K562 (cell line): Measurements from ENCODE around the gene TTC27. TPM values are rescaled to one million over a fixed set of nuclear protein-coding genes. Genes with fewer than 3 reads are reported as not detected.

Experiments
- ATAC-seq: fragments of 200-7000 bp; cut with Tn5 transposase; 3 replicates; pipeline ENCODE4 v1.9.1; 2020; ENCODE audit warnings: moderate library complexity
- BruUV-seq: library from RNA; stranded (reverse); fragments of 400-500 nt; replicated peaks from 2 replicates; lab custom pipeline; 2021; lab: Mats Ljungman, UMichigan
- CTCF ChIA-PET: fragments of 300-600 bp; formaldehyde crosslinking; extraction: SDS; loops from one replicate; lab custom pipeline; 2021; ENCODE audit warnings: low intra/inter-chr PET ratio; lab: Yijun Ruan, JAX
- POLR2A ChIA-PET: fragments of 300-600, 350-650 bp; sonication (Branson Sonifier 250); formaldehyde crosslinking; extraction: SDS; loops from one replicate; lab custom pipeline; 2021; ENCODE audit warnings: antibody characterized with exemption, inconsistent platforms; lab: Yijun Ruan, JAX
- DNase-seq, 4 experiments: peaks; one replicate each; pipeline versions ENCODE4 v3.0.0 to v3.0.0-alpha.2; 2011 to 2018; ENCODE audit warnings: low spot score in 3 of 4, mixed read lengths in 3 of 4; ENCODE audit errors: extremely low read depth in 1 of 4
- FAIRE-seq: peaks from 2 replicates; lab custom pipeline; 2011; peaks lifted over from hg19 to GRCh38; lab: Jason Lieb, UNC
- H2AFZ ChIP-seq: 2 replicates; pipeline ENCODE4 v1.6.0; 2011; ENCODE audit warnings: low read depth, low read length, control low read depth, inconsistent platforms
- H3K27ac ChIP-seq: fragments of 200-600 bp; 3 replicates; pipeline ENCODE4 v1.8.0; 2011; ENCODE audit warnings: low read depth, mild to moderate bottlenecking, control low read depth, inconsistent platforms, low read length, moderate library complexity, mixed read lengths; ENCODE audit errors: extremely low read depth
- H3K27me3 ChIP-seq, 2 experiments: fragments of 300-600 bp in 1 of 2; 2 replicates in 1 of 2; 3 replicates in 1 of 2; pipeline versions ENCODE4 v1.6.0 to v1.8.0; 2011; ENCODE audit warnings: inconsistent platforms in 2 of 2, low read length in 2 of 2, mild to moderate bottlenecking in 1 of 2, mixed read lengths in 1 of 2, moderate library complexity in 1 of 2; ENCODE audit not compliant: control insufficient read depth in 2 of 2, insufficient read depth in 2 of 2
- H3K36me3 ChIP-seq: fragments of 300-600 bp; 3 replicates; pipeline ENCODE4 v1.8.0; 2011; ENCODE audit warnings: mild to moderate bottlenecking, low read length, inconsistent platforms; ENCODE audit not compliant: control insufficient read depth, insufficient read depth
- H3K4me1 ChIP-seq, 2 experiments: fragments of 200-600 bp in 1 of 2; replicated peaks in 1 of 2; 2 replicates in 1 of 2; 3 replicates in 1 of 2; pipeline versions ENCODE4 v1.5.1 to v1.8.0; 2011; ENCODE audit warnings: inconsistent platforms in 2 of 2, low read length in 2 of 2, mild to moderate bottlenecking in 1 of 2, mixed read lengths in 1 of 2, moderate library complexity in 1 of 2; ENCODE audit not compliant: control insufficient read depth in 2 of 2, insufficient read depth in 2 of 2
- H3K4me2 ChIP-seq: 2 replicates; pipeline ENCODE4 v1.6.1; 2011; ENCODE audit warnings: low read length, control low read depth, inconsistent platforms, mixed read lengths; ENCODE audit not compliant: insufficient read depth
- H3K4me3 ChIP-seq: fragments of 200-600 bp; sonication (generic), shearing (Covaris generic); 2 replicates; pipeline ENCODE4 v1.5.1; 2016; ENCODE audit warnings: control low read depth, inconsistent platforms
- H3K79me2 ChIP-seq: fragments of 200-600 bp; 3 replicates; pipeline ENCODE4 v1.8.0; 2011; ENCODE audit warnings: low read length, inconsistent platforms; ENCODE audit not compliant: control insufficient read depth, insufficient read depth
- H3K9ac ChIP-seq, 2 experiments: 2 replicates each; pipeline versions ENCODE4 v1.6.0 to v1.6.1; 2011; ENCODE audit warnings: low read depth in 2 of 2, low read length in 2 of 2, control low read depth in 1 of 2, inconsistent platforms in 1 of 2, mild to moderate bottlenecking in 1 of 2, mixed read lengths in 1 of 2; ENCODE audit not compliant: insufficient read depth in 1 of 2
- H3K9me1 ChIP-seq: one replicate; pipeline ENCODE4 v1.6.0; 2011; ENCODE audit warnings: inconsistent platforms, mild to moderate bottlenecking, low read length, moderate library complexity; ENCODE audit not compliant: control insufficient read depth, insufficient read depth
- H3K9me3 ChIP-seq: replicated peaks from 2 replicates; pipeline ENCODE4 v1.5.1; 2011; ENCODE audit warnings: low read depth, low read length, inconsistent platforms; ENCODE audit not compliant: control insufficient read depth, insufficient read depth
- H4K20me1 ChIP-seq: replicated peaks from 2 replicates; pipeline ENCODE4 v1.6.1; 2011; ENCODE audit warnings: low read length, inconsistent platforms, mixed read lengths; ENCODE audit not compliant: control insufficient read depth, insufficient read depth
- ETV6 ChIP-seq, 3 experiments: fragments of 150-350 bp in 1 of 3; sonication (generic) in 1 of 3; formaldehyde crosslinking in 1 of 3; IDR thresholded peaks; 2 replicates each; pipeline versions ENCODE4 v1.6.1 to v1.8.0; 2014 to 2022; ENCODE audit warnings: borderline replicate concordance in 2 of 3, low read depth in 2 of 3, antibody characterized with exemption in 1 of 3, low read length in 1 of 3, mild to moderate bottlenecking in 1 of 3, missing genetic modification reagents in 1 of 3
- FOS ChIP-seq: IDR thresholded peaks from 3 replicates; pipeline ENCODE4 v1.6.1; 2011; ENCODE audit not compliant: insufficient read length; ENCODE audit errors: extremely low read depth
- GABPA ChIP-seq: fragments of 200-800 bp; sonication (Bioruptor generic); conservative IDR thresholded peaks from 2 replicates; pipeline ENCODE4 v1.6.1; 2016; ENCODE audit warnings: low read depth, missing genetic modification characterization, missing compliant biosample characterization
- GTF2E2 ChIP-seq: fragments of 200-800 bp; sonication (Bioruptor generic); IDR thresholded peaks from 2 replicates; pipeline ENCODE4 v1.6.1; 2016; ENCODE audit warnings: missing genetic modification characterization, missing compliant biosample characterization
- MEF2D ChIP-seq: conservative IDR thresholded peaks from 2 replicates; pipeline ENCODE4 v1.6.1; 2016; ENCODE audit warnings: low read depth, missing genetic modification characterization, missing compliant biosample characterization
- NFIC ChIP-seq: fragments of 450-650 bp; IDR thresholded peaks from 2 replicates; pipeline ENCODE4 v1.6.1; 2017; ENCODE audit warnings: mild to moderate bottlenecking, inconsistent platforms
- POLR2H ChIP-seq: IDR thresholded peaks from 2 replicates; pipeline ENCODE4 v1.6.1; 2016; ENCODE audit warnings: missing genetic modification characterization, low read depth, mild to moderate bottlenecking, control low read depth, missing compliant biosample characterization, moderate library complexity
- RFX1 ChIP-seq: fragments of 450-650 bp; IDR thresholded peaks from 2 replicates; pipeline ENCODE4 v1.6.1; 2016; ENCODE audit warnings: mild to moderate bottlenecking, moderate library complexity
- SMAD2 ChIP-seq: fragments of 150-350 bp; IDR thresholded peaks from 2 replicates; pipeline ENCODE4 v1.6.1; 2014; ENCODE audit warnings: low read depth, mild to moderate bottlenecking, low read length
- SMC3 ChIP-seq: conservative IDR thresholded peaks from 2 replicates; pipeline ENCODE4 v1.6.1; 2011; ENCODE audit warnings: low read depth, low read length, improper control_type of control experiment; ENCODE audit not compliant: insufficient read depth
- SPI1 ChIP-seq: IDR thresholded peaks from 2 replicates; pipeline ENCODE4 v1.6.1; 2011; ENCODE audit warnings: low read depth, low read length, control low read depth, borderline replicate concordance
- YBX1 ChIP-seq: fragments of 450-650 bp; IDR thresholded peaks from 2 replicates; pipeline ENCODE4 v1.7.1; 2016; ENCODE audit warnings: mild to moderate bottlenecking
- ZNF431 ChIP-seq: sonication (generic); formaldehyde crosslinking; IDR thresholded peaks from 2 replicates; pipeline ENCODE4 v1.8.0; 2022; ENCODE audit warnings: mild to moderate bottlenecking, missing genetic modification reagents
- ZNF445 ChIP-seq: fragments of 250-450 bp; sonication (Bioruptor Pico); IDR thresholded peaks from 2 replicates; pipeline ENCODE4 v1.4.0; 2020; ENCODE audit warnings: low read depth, mild to moderate bottlenecking, moderate library complexity
- WGBS: fragments of 100-300 bp; shearing (Covaris generic); methylation state at CpG from one replicate; pipeline ENCODE4 v1.1.6; 2016; ENCODE audit warnings: low coverage, mixed read lengths; ENCODE audit not compliant: insufficient coverage; ENCODE audit errors: missing lambda C conversion rate; 5-methylcytosine and 5-hydroxymethylcytosine counted together
- in situ Hi-C: fragments of 300-500 bp; cut with MboI; formaldehyde crosslinking; loops from 4 replicates; pipeline ENCODE4 v1.15.0; 2018; ENCODE audit warnings: inconsistent platforms, mixed read lengths
- intact Hi-C: fragments of 100-400 bp; cut with micrococcal nuclease; formaldehyde crosslinking; loops from 2 replicates; pipeline ENCODE4 v1.14.2; 2022
- polyA plus RNA-seq, 8 experiments: library from polyadenylated mRNA; depleted of rRNA in 4 of 8; stranded (reverse) in 5 of 8; unstranded in 3 of 8; fragments of >200 nt; fragmentation: Nextera tagmentation in 2 of 8; fragmentation: Illumina TruSeq in 1 of 8; extraction: Ambion mirVana in 2 of 8; extraction: Trizol in 1 of 8; gene quantifications; 2 replicates each; pipeline versions ENCODE4 v1.2.1 to v1.2.3, GENCODE V29; 2011 to 2014; ENCODE audit warnings: inconsistent platforms in 1 of 8, missing spikeins in 1 of 8
- total RNA-seq, 7 experiments: library from RNA; depleted of rRNA in 6 of 7; stranded (reverse); fragments of >200 nt in 6 of 7; fragmentation: Illumina TruSeq in 2 of 7; extraction: Trizol in 2 of 7; gene quantifications; 2 replicates each; pipeline versions ENCODE4 v1.2.1 to v1.2.3, GENCODE V29; 2011 to 2021; ENCODE audit warnings: low replicate concordance in 1 of 7
- TF ChIP-seq, protein P1 (sequence below): IDR thresholded peaks from 3 replicates; pipeline ENCODE4 v1.6.1; 2011; ENCODE audit warnings: borderline replicate concordance, mild to moderate bottlenecking, moderate library complexity; ENCODE audit not compliant: insufficient read length; ENCODE audit errors: extremely low read depth
- TF ChIP-seq, protein P2 (sequence below): fragments of 450-650 bp; formaldehyde crosslinking; IDR thresholded peaks from 2 replicates; pipeline ENCODE4 v1.4.0; 2022; ENCODE audit warnings: missing genetic modification characterization
- TF ChIP-seq, protein P3 (sequence below): fragments of 450-650 bp; IDR thresholded peaks from 2 replicates; pipeline ENCODE4 v1.6.1; 2016; ENCODE audit warnings: mild to moderate bottlenecking

TTC27 gene
- total and polyA plus RNA-seq, 9 of the 15 experiments (the other 6 are each of a cell fraction or from before 2014, with no cell fraction given), result 44.3 to 93.4 (median 57.3) TPM

DNA sequence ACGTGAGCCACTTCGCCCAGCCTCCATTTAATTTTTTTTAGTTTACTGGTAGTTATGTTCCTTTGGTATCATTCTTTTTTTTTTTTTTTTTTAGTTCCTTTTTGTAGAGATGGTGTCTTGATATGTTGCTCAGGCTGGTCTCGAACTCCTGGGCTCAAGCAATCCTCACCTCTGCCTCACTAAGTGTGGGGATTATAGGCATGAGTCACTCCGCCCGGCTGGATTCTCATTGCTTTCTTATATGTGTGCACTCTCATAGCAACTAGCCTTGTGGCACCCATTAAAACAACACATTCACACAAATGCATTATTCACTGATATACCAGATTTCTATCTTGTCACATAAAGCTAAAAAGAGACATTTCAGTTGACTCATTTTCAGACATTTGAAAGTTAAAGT, 4.2 kb downstream of the TTC27 start:
- DNase-seq, result peak in 3 of 4 experiments; percentile 20 to 75 (median 53)
- no peak overlapping the region for H3K4me3 ChIP-seq
- H3K27ac ChIP-seq, result peak overlapping the region; percentile 19; the same call in 1 of the 3 replicates
- FAIRE-seq, result no peak
- peaks cover 59% of the 10 kb centered on the region; the same call in 2 of the 3 replicates for H3K36me3 ChIP-seq
- 53% methylated on average over 5 of the region's 5 CpGs for WGBS
- ATAC-seq, result peak; percentile 32
- peaks cover 43% of the 10 kb centered on the region for H3K79me2 ChIP-seq
- H3K27me3 ChIP-seq, result no peaks in the 10 kb centered on the region
- no peak overlapping the region for H2AFZ ChIP-seq
- CTCF ChIA-PET, result no interaction called here
- H3K9me1 ChIP-seq, result no peaks in the 10 kb centered on the region
- POLR2A ChIA-PET, result interaction anchor here (0.9 to 1.6 kb wide), 2 partner anchors 12 to 19 kb away, joined by 3 to 5 read pairs; no protein-coding TSS in a partner anchor
- H3K9me3 ChIP-seq, result no peaks in the 10 kb centered on the region
- in situ Hi-C loops (no loop called here), intact Hi-C loops (loop anchor here (5.0 kb wide), 1 partner anchor 80 kb away; no protein-coding TSS in a partner anchor)
- H3K9ac ChIP-seq, result no peak overlapping the region
- H3K4me2 ChIP-seq, result no peak overlapping the region
- no TSS peak for BruUV-seq
- H3K4me1 ChIP-seq, result peaks cover 13 to 17% of the 10 kb centered on the region in 2 experiments; a peak in 3 of 5 replicates
- no peaks in the 10 kb centered on the region for H4K20me1 ChIP-seq
- TF ChIP-seq SMC3 (no peak), NFIC (no peak), ZNF431 (CRISPR knock-in tag) (no peak), FOS (no peak), SMAD2 (no peak), ETV6 (IDR thresholded peaks at IDR 0.05; ENCODE audit: borderline replicate concordance in 1 of 2, low read depth in 2 of 2, low read length in 1 of 2) (no peak), ETV6 (CRISPR knock-in tag; IDR thresholded peaks at IDR 0.05; ENCODE audit: borderline replicate concordance) (no peak), GTF2E2 (no peak), POLR2H (no peak), GABPA (tag) (no peak), RFX1 (peak; percentile 45), ZNF445 (CRISPR knock-in tag) (no peak), MEF2D (no peak), SPI1 (no peak), YBX1 (no peak)
- TF ChIP-seq, protein P1, sequence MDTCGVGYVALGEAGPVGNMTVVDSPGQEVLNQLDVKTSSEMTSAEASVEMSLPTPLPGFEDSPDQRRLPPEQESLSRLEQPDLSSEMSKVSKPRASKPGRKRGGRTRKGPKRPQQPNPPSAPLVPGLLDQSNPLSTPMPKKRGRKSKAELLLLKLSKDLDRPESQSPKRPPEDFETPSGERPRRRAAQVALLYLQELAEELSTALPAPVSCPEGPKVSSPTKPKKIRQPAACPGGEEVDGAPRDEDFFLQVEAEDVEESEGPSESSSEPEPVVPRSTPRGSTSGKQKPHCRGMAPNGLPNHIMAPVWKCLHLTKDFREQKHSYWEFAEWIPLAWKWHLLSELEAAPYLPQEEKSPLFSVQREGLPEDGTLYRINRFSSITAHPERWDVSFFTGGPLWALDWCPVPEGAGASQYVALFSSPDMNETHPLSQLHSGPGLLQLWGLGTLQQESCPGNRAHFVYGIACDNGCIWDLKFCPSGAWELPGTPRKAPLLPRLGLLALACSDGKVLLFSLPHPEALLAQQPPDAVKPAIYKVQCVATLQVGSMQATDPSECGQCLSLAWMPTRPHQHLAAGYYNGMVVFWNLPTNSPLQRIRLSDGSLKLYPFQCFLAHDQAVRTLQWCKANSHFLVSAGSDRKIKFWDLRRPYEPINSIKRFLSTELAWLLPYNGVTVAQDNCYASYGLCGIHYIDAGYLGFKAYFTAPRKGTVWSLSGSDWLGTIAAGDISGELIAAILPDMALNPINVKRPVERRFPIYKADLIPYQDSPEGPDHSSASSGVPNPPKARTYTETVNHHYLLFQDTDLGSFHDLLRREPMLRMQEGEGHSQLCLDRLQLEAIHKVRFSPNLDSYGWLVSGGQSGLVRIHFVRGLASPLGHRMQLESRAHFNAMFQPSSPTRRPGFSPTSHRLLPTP, result peak; percentile 42
- TF ChIP-seq, protein P2, sequence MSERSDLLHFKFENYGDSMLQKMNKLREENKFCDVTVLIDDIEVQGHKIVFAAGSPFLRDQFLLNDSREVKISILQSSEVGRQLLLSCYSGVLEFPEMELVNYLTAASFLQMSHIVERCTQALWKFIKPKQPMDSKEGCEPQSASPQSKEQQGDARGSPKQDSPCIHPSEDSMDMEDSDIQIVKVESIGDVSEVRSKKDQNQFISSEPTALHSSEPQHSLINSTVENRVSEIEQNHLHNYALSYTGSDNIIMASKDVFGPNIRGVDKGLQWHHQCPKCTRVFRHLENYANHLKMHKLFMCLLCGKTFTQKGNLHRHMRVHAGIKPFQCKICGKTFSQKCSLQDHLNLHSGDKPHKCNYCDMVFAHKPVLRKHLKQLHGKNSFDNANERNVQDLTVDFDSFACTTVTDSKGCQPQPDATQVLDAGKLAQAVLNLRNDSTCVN (CRISPR knock-in tag), result no peak
- TF ChIP-seq, protein P3, sequence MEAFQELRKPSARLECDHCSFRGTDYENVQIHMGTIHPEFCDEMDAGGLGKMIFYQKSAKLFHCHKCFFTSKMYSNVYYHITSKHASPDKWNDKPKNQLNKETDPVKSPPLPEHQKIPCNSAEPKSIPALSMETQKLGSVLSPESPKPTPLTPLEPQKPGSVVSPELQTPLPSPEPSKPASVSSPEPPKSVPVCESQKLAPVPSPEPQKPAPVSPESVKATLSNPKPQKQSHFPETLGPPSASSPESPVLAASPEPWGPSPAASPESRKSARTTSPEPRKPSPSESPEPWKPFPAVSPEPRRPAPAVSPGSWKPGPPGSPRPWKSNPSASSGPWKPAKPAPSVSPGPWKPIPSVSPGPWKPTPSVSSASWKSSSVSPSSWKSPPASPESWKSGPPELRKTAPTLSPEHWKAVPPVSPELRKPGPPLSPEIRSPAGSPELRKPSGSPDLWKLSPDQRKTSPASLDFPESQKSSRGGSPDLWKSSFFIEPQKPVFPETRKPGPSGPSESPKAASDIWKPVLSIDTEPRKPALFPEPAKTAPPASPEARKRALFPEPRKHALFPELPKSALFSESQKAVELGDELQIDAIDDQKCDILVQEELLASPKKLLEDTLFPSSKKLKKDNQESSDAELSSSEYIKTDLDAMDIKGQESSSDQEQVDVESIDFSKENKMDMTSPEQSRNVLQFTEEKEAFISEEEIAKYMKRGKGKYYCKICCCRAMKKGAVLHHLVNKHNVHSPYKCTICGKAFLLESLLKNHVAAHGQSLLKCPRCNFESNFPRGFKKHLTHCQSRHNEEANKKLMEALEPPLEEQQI, result no peak
